Muscle layer of colon (tissue), 2 donors: ENCODE data around the gene TIMMDC1.

ENCODE experiments used
- H3K27ac ChIP-seq: one replicate; pipeline ENCODE4 v1.7.0; 2013; ENCODE audit warnings: low read depth, mild to moderate bottlenecking, low read length, moderate library complexity
- H3K27me3 ChIP-seq, 2 donors: one replicate each; pipeline ENCODE4 v1.7.0; 2013; ENCODE audit warnings: low read length in 2 of 2, mild to moderate bottlenecking in 2 of 2; ENCODE audit not compliant: insufficient read depth in 2 of 2, control insufficient read depth in 1 of 2
- H3K36me3 ChIP-seq: one replicate; pipeline ENCODE4 v1.7.0; 2013; ENCODE audit warnings: mild to moderate bottlenecking, low read length; ENCODE audit not compliant: insufficient read depth
- H3K4me1 ChIP-seq: one replicate; pipeline ENCODE4 v1.7.0; 2013; ENCODE audit warnings: mild to moderate bottlenecking, low read length; ENCODE audit not compliant: insufficient read depth
- H3K4me3 ChIP-seq, 2 donors: one replicate each; pipeline ENCODE4 v1.7.0; 2013; ENCODE audit warnings: low read length in 2 of 2, low read depth in 1 of 2, mild to moderate bottlenecking in 1 of 2, moderate library complexity in 1 of 2
- H3K9ac ChIP-seq: one replicate; pipeline ENCODE4 v1.7.0; 2013; ENCODE audit warnings: low read length
- H3K9me3 ChIP-seq: one replicate; pipeline ENCODE4 v1.7.0; 2013; ENCODE audit warnings: mild to moderate bottlenecking, low read length
- donor health status: abdominal sarcoma.
- donor health status: Adenocarcinoma of cecum.

The TIMMDC1 gene

GRCh38 chr3:119514637-119515036 is 16.3 kb downstream of the TIMMDC1 start:
- peaks cover 63% of the 10 kb centered on the region for H3K36me3 ChIP-seq

GRCh38 chr3:119517112-119517511 is 18.8 kb downstream of the TIMMDC1 start:
- H3K9ac ChIP-seq = no peak overlapping the region
- H3K36me3 ChIP-seq = peaks cover 70% of the 10 kb centered on the region
- H3K27ac ChIP-seq = no peak overlapping the region
- H3K4me1 ChIP-seq = no peaks in the 10 kb centered on the region
- H3K4me3 ChIP-seq = no peak overlapping the region
- no peaks in the 10 kb centered on the region for H3K9me3 ChIP-seq
- no peaks in the 10 kb centered on the region for H3K27me3 ChIP-seq

More at GRCh38 chr3:119514637-119515036, 16.3 kb downstream of the TIMMDC1 start:
- Histone ChIP-seq H3K4me3 (no peak overlapping the region), H3K27me3 (no peaks in the 10 kb centered on the region), H3K9ac (no peak overlapping the region), H3K27ac (no peak overlapping the region), H3K4me1 (no peaks in the 10 kb centered on the region), H3K9me3 (no peaks in the 10 kb centered on the region)

GRCh38 chr3:119518026-119518425 is 19.7 kb downstream of the TIMMDC1 start:
- Histone ChIP-seq H3K9ac (no peak overlapping the region), H3K4me3 (no peak overlapping the region), H3K9me3 (no peaks in the 10 kb centered on the region), H3K4me1 (no peaks in the 10 kb centered on the region), H3K27ac (no peak overlapping the region), H3K27me3 (no peaks in the 10 kb centered on the region), H3K36me3 (peaks cover 65% of the 10 kb centered on the region)

- no peak overlapping the region for H3K27ac ChIP-seq
- H3K27me3 ChIP-seq = no peaks in the 10 kb centered on the region
- H3K4me3 ChIP-seq = no peak overlapping the region
- H3K36me3 ChIP-seq = peaks cover 25% of the 10 kb centered on the region
- H3K9me3 ChIP-seq = no peaks in the 10 kb centered on the region
- H3K9ac ChIP-seq = no peak overlapping the region
- H3K4me1 ChIP-seq = no peaks in the 10 kb centered on the region
Measured at GRCh38 chr3:119524931-119525662, 26.8 kb downstream of the TIMMDC1 start.

- H3K4me1 ChIP-seq = no peaks in the 10 kb centered on the region
- H3K9ac ChIP-seq = no peak overlapping the region
- H3K9me3 ChIP-seq = no peaks in the 10 kb centered on the region
- H3K27ac ChIP-seq = no peak overlapping the region
- no peaks in the 10 kb centered on the region for H3K27me3 ChIP-seq
- H3K36me3 ChIP-seq = peaks cover 18% of the 10 kb centered on the region
- no peak overlapping the region for H3K4me3 ChIP-seq
Measured at GRCh38 chr3:119527714-119528113, 29.4 kb downstream of the TIMMDC1 start.

- Histone ChIP-seq H3K27me3 (no peaks in the 10 kb centered on the region), H3K9ac (no peak overlapping the region), H3K9me3 (no peaks in the 10 kb centered on the region), H3K36me3 (peaks cover 6% of the 10 kb centered on the region), H3K4me1 (no peaks in the 10 kb centered on the region), H3K4me3 (no peak overlapping the region), H3K27ac (no peak overlapping the region)
Measured at GRCh38 chr3:119529883-119530282, 31.5 kb downstream of the TIMMDC1 start.

- H3K27ac ChIP-seq = no peak overlapping the region
- H3K4me3 ChIP-seq = no peak overlapping the region
- no peaks in the 10 kb centered on the region for H3K9me3 ChIP-seq
- no peaks in the 10 kb centered on the region for H3K4me1 ChIP-seq
- no peak overlapping the region for H3K9ac ChIP-seq
- peaks cover under 1% of the 10 kb centered on the region for H3K36me3 ChIP-seq
- H3K27me3 ChIP-seq = no peaks in the 10 kb centered on the region
Measured at GRCh38 chr3:119530456-119530855, 32.1 kb downstream of the TIMMDC1 start.

GRCh38 chr3:119531151-119531550 is 32.8 kb downstream of the TIMMDC1 start:
- no peak overlapping the region for H3K27ac ChIP-seq
- H3K27me3 ChIP-seq = no peaks in the 10 kb centered on the region
- no peaks in the 10 kb centered on the region for H3K4me1 ChIP-seq
- no peak overlapping the region for H3K9ac ChIP-seq
- no peaks in the 10 kb centered on the region for H3K9me3 ChIP-seq
- H3K36me3 ChIP-seq = no peaks in the 10 kb centered on the region
- no peak overlapping the region for H3K4me3 ChIP-seq

- no peak overlapping the region for H3K9ac ChIP-seq
- H3K36me3 ChIP-seq = no peaks in the 10 kb centered on the region
- H3K9me3 ChIP-seq = no peaks in the 10 kb centered on the region
- no peaks in the 10 kb centered on the region for H3K4me1 ChIP-seq
- no peak overlapping the region for H3K4me3 ChIP-seq
- H3K27ac ChIP-seq = no peak overlapping the region
- H3K27me3 ChIP-seq = no peaks in the 10 kb centered on the region
Measured at GRCh38 chr3:119534296-119534695, 35.9 kb downstream of the TIMMDC1 start.

GRCh38 chr3:119536757-119537156 is 38.4 kb downstream of the TIMMDC1 start:
- no peaks in the 10 kb centered on the region for H3K9me3 ChIP-seq
- H3K36me3 ChIP-seq = no peaks in the 10 kb centered on the region
- H3K9ac ChIP-seq = no peak overlapping the region
- H3K4me3 ChIP-seq = no peak overlapping the region
- H3K27ac ChIP-seq = no peak overlapping the region
- no peaks in the 10 kb centered on the region for H3K4me1 ChIP-seq
- H3K27me3 ChIP-seq = no peaks in the 10 kb centered on the region

- Histone ChIP-seq H3K27ac (no peak overlapping the region), H3K4me3 (no peak overlapping the region), H3K27me3 (no peaks in the 10 kb centered on the region), H3K9me3 (no peaks in the 10 kb centered on the region), H3K4me1 (no peaks in the 10 kb centered on the region), H3K36me3 (no peaks in the 10 kb centered on the region), H3K9ac (no peak overlapping the region)
Measured at GRCh38 chr3:119538772-119539171, 40.4 kb downstream of the TIMMDC1 start.

GRCh38 chr3:119541547-119541946 is 43.2 kb downstream of the TIMMDC1 start:
- H3K27ac ChIP-seq = no peak overlapping the region
- H3K4me3 ChIP-seq = no peak overlapping the region
- no peaks in the 10 kb centered on the region for H3K27me3 ChIP-seq
- no peaks in the 10 kb centered on the region for H3K4me1 ChIP-seq
- H3K9ac ChIP-seq = no peak overlapping the region
- no peaks in the 10 kb centered on the region for H3K9me3 ChIP-seq
- H3K36me3 ChIP-seq = no peaks in the 10 kb centered on the region
